Prostate gland (tissue), 2 donors: ENCODE data around the gene MS4A7. TPM values are rescaled to one million over a fixed set of nuclear protein-coding genes. Genes with fewer than 3 reads are reported as not detected.

Experiments used
- DNase-seq: peaks from one replicate; pipeline ENCODE4 v3.0.0-alpha.2; 2019; ENCODE audit warnings: low spot score
- H3K27ac ChIP-seq, 2 donors: fragments of 200-600 bp; sonication (generic); 2 replicates each; pipeline ENCODE4 v1.5.1; 2017 to 2019
- H3K27me3 ChIP-seq: fragments of 200-600 bp; sonication (generic); replicated peaks from 2 replicates; pipeline ENCODE4 v1.5.1; 2019; ENCODE audit not compliant: insufficient read depth
- H3K36me3 ChIP-seq, 2 donors: fragments of 200-600 bp; sonication (generic); 1 replicate in 1 of 2; 2 replicates in 1 of 2; pipeline versions ENCODE4 v1.5.1 to v1.8.1; 2017 to 2019
- H3K4me1 ChIP-seq: fragments of 200-600 bp; sonication (generic); replicated peaks from 2 replicates; pipeline ENCODE4 v1.5.1; 2019
- H3K4me3 ChIP-seq, 2 donors: fragments of 200-600 bp; sonication (generic); 2 replicates each; pipeline ENCODE4 v1.5.1; 2017 to 2019
- H3K9me3 ChIP-seq: fragments of 200-600 bp; sonication (generic); 2 replicates; pipeline ENCODE4 v1.5.1; 2017
- POLR2A ChIP-seq: fragments of 450-650 bp; IDR thresholded peaks from one replicate; pipeline ENCODE4 v1.6.1; 2016; ENCODE audit warnings: antibody characterized with exemption, mild to moderate bottlenecking
- POLR2AphosphoS5 ChIP-seq: sonication (generic); formaldehyde crosslinking; IDR thresholded peaks from one replicate; pipeline ENCODE4 v1.6.1; 2017; ENCODE audit warnings: antibody characterized with exemption
- WGBS: methylation state at CpG from one replicate; pipeline ENCODE4 v1.1.5; 2018; 5-methylcytosine and 5-hydroxymethylcytosine counted together
- intact Hi-C: fragments of 100-400 bp; cut with DNase I; formaldehyde crosslinking; loops from one replicate; pipeline ENCODE4 v1.14.2; 2022
- total RNA-seq, 2 donors: library from RNA; depleted of rRNA; stranded (reverse); fragments of >200 nt; gene quantifications; one replicate each; pipeline ENCODE4 v1.1.0, GENCODE V29; 2016
- TF ChIP-seq, protein P1 (sequence below), 4 experiments: fragments of 200-600 bp in 2 of 4; fragments of 450-650 bp in 2 of 4; sonication (generic) in 2 of 4; IDR thresholded peaks; 1 replicate in 3 of 4; 2 replicates in 1 of 4; pipeline ENCODE4 v1.5.1; 2016 to 2019; ENCODE audit warnings: antibody characterized with exemption in 4 of 4, mild to moderate bottlenecking in 2 of 4, moderate library complexity in 2 of 4

The MS4A7 gene
- total RNA-seq, 2 donors from 2014 or later, result 3.7 to 7.6 TPM

DNA sequence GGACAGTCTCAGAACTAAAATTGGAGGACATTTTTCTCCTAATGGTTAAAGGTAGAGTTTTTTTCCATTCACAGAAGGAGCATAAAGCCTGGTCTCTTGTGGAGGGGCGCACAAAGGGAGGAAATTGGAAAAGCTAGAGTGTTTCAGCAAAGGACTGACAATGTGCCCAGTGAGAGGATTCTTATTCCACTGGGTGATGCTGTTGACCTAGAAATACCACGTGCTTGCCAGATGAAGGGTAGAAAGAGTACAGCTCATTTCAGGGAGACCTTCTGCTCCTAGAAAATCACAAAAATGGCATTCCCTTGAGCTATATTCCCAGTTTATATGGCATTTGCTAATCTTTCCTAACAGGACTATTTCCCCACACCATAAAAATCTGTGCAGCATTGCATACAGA lies 30.2 kb upstream of the MS4A7 start:
- WGBS, result 59% methylated on average over 2 of the region's 2 CpGs
- Histone ChIP-seq H3K4me3 (no peak overlapping the region), H3K4me1 (no peaks in the 10 kb centered on the region), H3K27ac (no peak overlapping the region), H3K36me3 (no peaks in the 10 kb centered on the region), H3K27me3 (no peaks in the 10 kb centered on the region), H3K9me3 (no peaks in the 10 kb centered on the region)
- TF ChIP-seq POLR2A (no peak), POLR2AphosphoS5 (no peak)
- TF ChIP-seq, protein P1, sequence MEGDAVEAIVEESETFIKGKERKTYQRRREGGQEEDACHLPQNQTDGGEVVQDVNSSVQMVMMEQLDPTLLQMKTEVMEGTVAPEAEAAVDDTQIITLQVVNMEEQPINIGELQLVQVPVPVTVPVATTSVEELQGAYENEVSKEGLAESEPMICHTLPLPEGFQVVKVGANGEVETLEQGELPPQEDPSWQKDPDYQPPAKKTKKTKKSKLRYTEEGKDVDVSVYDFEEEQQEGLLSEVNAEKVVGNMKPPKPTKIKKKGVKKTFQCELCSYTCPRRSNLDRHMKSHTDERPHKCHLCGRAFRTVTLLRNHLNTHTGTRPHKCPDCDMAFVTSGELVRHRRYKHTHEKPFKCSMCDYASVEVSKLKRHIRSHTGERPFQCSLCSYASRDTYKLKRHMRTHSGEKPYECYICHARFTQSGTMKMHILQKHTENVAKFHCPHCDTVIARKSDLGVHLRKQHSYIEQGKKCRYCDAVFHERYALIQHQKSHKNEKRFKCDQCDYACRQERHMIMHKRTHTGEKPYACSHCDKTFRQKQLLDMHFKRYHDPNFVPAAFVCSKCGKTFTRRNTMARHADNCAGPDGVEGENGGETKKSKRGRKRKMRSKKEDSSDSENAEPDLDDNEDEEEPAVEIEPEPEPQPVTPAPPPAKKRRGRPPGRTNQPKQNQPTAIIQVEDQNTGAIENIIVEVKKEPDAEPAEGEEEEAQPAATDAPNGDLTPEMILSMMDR (IDR thresholded peaks at IDR 0.05), result no peak
- DNase-seq, result no peak
- intact Hi-C loops, result no loop called here

DNA sequence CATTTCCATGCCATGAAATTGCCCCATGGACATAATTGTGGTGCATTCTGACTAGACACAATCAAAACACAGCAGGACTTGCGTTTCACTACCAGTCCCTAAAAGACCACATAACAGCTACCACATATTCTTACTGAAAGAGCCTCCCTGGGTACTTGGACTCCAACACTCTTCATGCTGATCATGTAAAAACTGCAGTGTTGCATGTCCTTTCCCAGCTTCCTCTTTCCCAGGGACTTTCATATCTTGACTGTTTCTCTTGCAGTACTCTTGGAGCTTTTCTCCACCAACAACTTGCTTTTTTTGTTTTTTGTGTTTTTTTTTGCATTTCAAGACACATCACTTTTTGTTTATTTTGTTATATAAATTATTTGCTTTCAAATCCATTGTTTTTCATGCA lies 28.3 kb upstream of the MS4A7 start:
- Histone ChIP-seq H3K27ac (no peak overlapping the region), H3K27me3 (no peaks in the 10 kb centered on the region), H3K4me1 (no peaks in the 10 kb centered on the region), H3K9me3 (no peaks in the 10 kb centered on the region), H3K36me3 (no peaks in the 10 kb centered on the region), H3K4me3 (no peak overlapping the region)
- DNase-seq, result no peak
- no peak for TF ChIP-seq POLR2A
- TF ChIP-seq POLR2AphosphoS5, result no peak
- TF ChIP-seq, protein P1 (IDR thresholded peaks at IDR 0.05), result no peak
- 89% methylated on average over 1 of the region's 1 CpG for WGBS
- intact Hi-C loops, result no loop called here

DNA sequence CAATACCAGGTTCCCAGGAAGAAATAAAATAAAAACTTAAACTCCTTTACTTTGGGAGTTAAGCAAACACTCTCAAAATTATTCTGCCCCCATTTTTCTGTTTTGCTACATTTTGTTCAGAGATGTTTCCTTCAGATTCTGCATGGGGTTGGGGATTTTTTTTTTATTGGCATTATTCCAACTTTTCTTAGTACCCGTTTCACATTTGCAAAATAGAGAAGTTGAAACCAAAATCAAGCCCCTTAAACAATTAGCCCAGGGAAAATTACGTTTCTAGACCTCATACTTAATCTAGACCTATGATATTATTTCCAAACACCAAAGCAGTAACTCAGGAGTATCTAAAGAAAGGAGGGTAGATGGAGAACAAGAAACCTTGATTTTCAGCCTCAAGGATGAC lies 20.6 kb upstream of the MS4A7 start:
- Histone ChIP-seq H3K4me1 (no peaks in the 10 kb centered on the region), H3K36me3 (no peaks in the 10 kb centered on the region), H3K9me3 (no peaks in the 10 kb centered on the region), H3K4me3 (no peak overlapping the region), H3K27ac (no peak overlapping the region), H3K27me3 (no peaks in the 10 kb centered on the region)
- intact Hi-C loops, result no loop called here
- DNase-seq, result no peak
- WGBS, result 37% methylated on average over 2 of the region's 2 CpGs
- TF ChIP-seq, protein P1 (IDR thresholded peaks at IDR 0.05), result no peak
- TF ChIP-seq POLR2A (no peak), POLR2AphosphoS5 (no peak)

DNA sequence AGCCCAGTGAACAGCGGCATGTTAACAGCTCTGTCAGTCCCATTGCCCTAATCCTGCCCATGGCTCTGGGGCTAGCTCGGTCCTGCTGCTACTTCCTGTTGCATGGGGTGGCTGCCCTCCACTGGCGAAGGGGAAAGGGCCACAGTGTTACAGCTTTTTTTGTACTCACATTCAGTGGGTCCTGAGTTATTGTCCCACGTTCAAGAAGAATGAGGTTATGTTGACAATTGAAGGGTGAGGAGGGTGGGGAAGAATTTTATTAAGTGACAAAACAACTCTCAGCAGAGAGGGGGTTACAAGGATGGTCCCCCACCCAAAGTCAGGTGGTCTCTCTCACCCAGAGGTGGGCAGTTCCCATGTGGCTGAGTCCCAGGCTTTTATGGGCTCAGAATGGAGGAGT lies 17.7 kb upstream of the MS4A7 start:
- DNase-seq, result no peak
- Histone ChIP-seq H3K27ac (no peak overlapping the region), H3K27me3 (no peaks in the 10 kb centered on the region), H3K4me3 (no peak overlapping the region), H3K9me3 (no peaks in the 10 kb centered on the region), H3K4me1 (no peaks in the 10 kb centered on the region), H3K36me3 (no peaks in the 10 kb centered on the region)
- TF ChIP-seq POLR2AphosphoS5, result no peak
- TF ChIP-seq, protein P1 (IDR thresholded peaks at IDR 0.05), result no peak
- TF ChIP-seq POLR2A, result no peak
- intact Hi-C loops, result no loop called here
- WGBS, result 77% methylated on average over 4 of the region's 4 CpGs

DNA sequence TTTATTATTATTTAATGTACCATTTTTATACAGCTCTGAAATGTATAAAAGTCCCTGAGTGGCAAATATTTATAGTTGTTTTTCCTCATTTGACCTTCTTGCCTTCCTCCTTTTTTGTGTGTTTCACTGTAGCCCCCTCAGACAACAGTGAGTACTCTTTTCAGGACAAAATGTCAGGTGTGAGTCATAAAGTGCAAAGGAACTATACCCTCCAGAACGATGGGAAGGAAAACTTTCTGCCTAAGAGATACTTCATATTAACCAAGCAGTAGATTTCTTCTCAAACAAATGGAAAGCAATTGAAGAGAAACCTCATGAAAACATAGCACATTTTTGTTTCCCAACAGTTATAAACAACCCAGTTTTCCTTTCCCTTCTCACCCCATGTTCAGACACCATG lies 16.1 kb upstream of the MS4A7 start:
- Histone ChIP-seq H3K27me3 (no peaks in the 10 kb centered on the region), H3K4me1 (no peaks in the 10 kb centered on the region), H3K9me3 (no peaks in the 10 kb centered on the region), H3K36me3 (no peaks in the 10 kb centered on the region), H3K4me3 (no peak overlapping the region), H3K27ac (no peak overlapping the region)
- TF ChIP-seq POLR2A, result no peak
- no peak for TF ChIP-seq POLR2AphosphoS5
- TF ChIP-seq, protein P1 (IDR thresholded peaks at IDR 0.05), result no peak
- no peak for DNase-seq
- intact Hi-C loops, result no loop called here
- 24% methylated on average over 1 of the region's 1 CpG for WGBS
